Endothelial cell of umbilical vein (primary cell): ENCODE results near the gene XRN1.

Experiments
- CTCF ChIP-seq, 2 donors: IDR thresholded peaks; 1 replicate in 1 of 2; 2 replicates in 1 of 2; pipeline ENCODE4 v1.5.1; 2011; ENCODE audit warnings: low read length in 2 of 2, mild to moderate bottlenecking in 2 of 2, moderate library complexity in 2 of 2, control low read depth in 1 of 2, inconsistent platforms in 1 of 2, low read depth in 1 of 2; ENCODE audit not compliant: insufficient read depth in 1 of 2; ENCODE audit errors: extremely low read depth in 1 of 2
- EZH2 ChIP-seq: IDR thresholded peaks from 2 replicates; pipeline ENCODE4 v1.6.1; 2012; ENCODE audit warnings: borderline replicate concordance, low read depth, mild to moderate bottlenecking, moderate library complexity, low read length, inconsistent platforms; ENCODE audit not compliant: severe bottlenecking
- FOS ChIP-seq: IDR thresholded peaks from 2 replicates; pipeline ENCODE4 v1.6.1; 2011; ENCODE audit warnings: mild to moderate bottlenecking, low read length, moderate library complexity, borderline replicate concordance; ENCODE audit not compliant: insufficient read depth
- GATA2 ChIP-seq: IDR thresholded peaks from 2 replicates; pipeline ENCODE4 v1.7.0; 2011; ENCODE audit warnings: low read depth, mild to moderate bottlenecking, moderate library complexity, mixed read lengths, low read length; ENCODE audit not compliant: insufficient read length, insufficient read depth
- JUN ChIP-seq: IDR thresholded peaks from 2 replicates; pipeline ENCODE4 v1.6.1; 2011; ENCODE audit warnings: borderline replicate concordance, low read depth; ENCODE audit not compliant: insufficient read length, insufficient read depth
- MYC ChIP-seq: IDR thresholded peaks from one replicate; pipeline ENCODE4 v1.6.1; 2011; ENCODE audit warnings: mild to moderate bottlenecking, low read depth, low read length
- POLR2A ChIP-seq: IDR thresholded peaks from 2 replicates; pipeline ENCODE4 v1.6.1; 2012; ENCODE audit warnings: low read depth, mild to moderate bottlenecking, control low read depth, low read length
- POLR2AphosphoS5 ChIP-seq: IDR thresholded peaks from 2 replicates; pipeline ENCODE4 v1.6.1; 2012; ENCODE audit warnings: low read depth, mild to moderate bottlenecking, control low read depth, low read length, moderate library complexity; ENCODE audit not compliant: insufficient read depth
- TF ChIP-seq, protein P1 (sequence below): IDR thresholded peaks from 2 replicates; pipeline ENCODE4 v1.6.1; 2011; ENCODE audit not compliant: insufficient read depth, insufficient read length

GRCh38 chr3:142366434-142366833 lies 81.4 kb downstream of the XRN1 start:
- TF ChIP-seq CTCF (IDR thresholded peaks at IDR 0.05; ENCODE audit: extremely low read depth in 1 of 2, insufficient read depth in 1 of 2, low read depth in 1 of 2, low read length in 2 of 2) (peak in 1 of 2 donors; percentile 1), POLR2AphosphoS5 (no peak), POLR2A (no peak), FOS (no peak), MYC (no peak), EZH2 (no peak), GATA2 (no peak), JUN (no peak)
- TF ChIP-seq, protein P1, sequence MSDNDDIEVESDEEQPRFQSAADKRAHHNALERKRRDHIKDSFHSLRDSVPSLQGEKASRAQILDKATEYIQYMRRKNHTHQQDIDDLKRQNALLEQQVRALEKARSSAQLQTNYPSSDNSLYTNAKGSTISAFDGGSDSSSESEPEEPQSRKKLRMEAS: no peak
